ENCODE results near the gene ADCY2.

- TF ChIP-seq YY1 (IDR thresholded peaks at IDR 0.05; ENCODE audit: insufficient read depth, insufficient read length): no peak
- TF ChIP-seq ZNF274 (IDR thresholded peaks at IDR 0.05; ENCODE audit: low read depth, low read length): no peak
Observed at GRCh38 chr5:7741415-7742065, 345.6 kb downstream of the ADCY2 start.
